ENCODE measurements around the gene UNC5C.

- TF ChIP-seq CTCF (IDR thresholded peaks at IDR 0.05) = no peak
- no peak for TF ChIP-seq ZNF138 (CRISPR knock-in tag; conservative IDR thresholded peaks at IDR 0.05)
- no peak for TF ChIP-seq USF1 (CRISPR knock-in tag; IDR thresholded peaks at IDR 0.05)
- TF ChIP-seq MAX (CRISPR knock-in tag; IDR thresholded peaks at IDR 0.05) = no peak
- no peak for TF ChIP-seq SP1 (CRISPR knock-in tag; conservative IDR thresholded peaks at IDR 0.05)
- TF ChIP-seq E2F5 (CRISPR knock-in tag; IDR thresholded peaks at IDR 0.05) = no peak
- TF ChIP-seq ESRRA (CRISPR knock-in tag; IDR thresholded peaks at IDR 0.05; ENCODE audit: borderline replicate concordance) = no peak
- no peak for TF ChIP-seq E2F4 (CRISPR knock-in tag; IDR thresholded peaks at IDR 0.05; ENCODE audit: borderline replicate concordance, low read depth)
- no peak for TF ChIP-seq OVOL2 (CRISPR knock-in tag; IDR thresholded peaks at IDR 0.05; ENCODE audit: borderline replicate concordance)
- TF ChIP-seq ELF4 (CRISPR knock-in tag; IDR thresholded peaks at IDR 0.05; ENCODE audit: low read depth) = no peak
Measured at GRCh38 chr4:95508421-95508820, 40.4 kb downstream of the UNC5C start.
